ENCODE data around the gene CDNF. TPM values are rescaled to one million over a fixed set of nuclear protein-coding genes. Genes with fewer than 3 reads are reported as not detected.
A peak's percentile ranks its signal among the peaks of the same experiment; 100 is the strongest.

The CDNF gene
- polyA plus RNA-seq (2013, experiment 1 of 4), result 2.6 TPM
- 3.4 TPM for polyA plus RNA-seq (2013, experiment 2 of 4)
- polyA plus RNA-seq (2013, experiment 3 of 4), result 1.9 TPM
- polyA plus RNA-seq (2013, experiment 4 of 4), result 1.9 TPM

- WGBS, 2 experiments, result 0% methylated on average over 72 of the region's 72 CpGs
- H3K4me3 ChIP-seq (ENCODE audit: insufficient read depth, low read depth, low read length), result peak within 1 kb of the TSS; percentile 93
- H3K27ac ChIP-seq (ENCODE audit: insufficient read depth, low read depth, low read length, poor library complexity, severe bottlenecking), result peak within 1 kb of the TSS; percentile 94
- H3K27me3 ChIP-seq (ENCODE audit: control insufficient read depth, insufficient read depth, low read length, poor library complexity, severe bottlenecking), result no peaks in the 10 kb centered on the region
- peaks cover 10% of the 10 kb centered on the region for H3K4me1 ChIP-seq (ENCODE audit: control insufficient read depth, insufficient read depth, low read length)
- H3K36me3 ChIP-seq (ENCODE audit: control insufficient read depth, insufficient read depth, low read length), result peaks cover 13% of the 10 kb centered on the region
- no peaks in the 10 kb centered on the region for H3K9me3 ChIP-seq (ENCODE audit: control insufficient read depth, low read length)
These were observed at the start of gene CDNF, which contains the start of the genes HSPA14 and MSANTD7 for GRCh38 chr10:14837757-14838581. TSS of gene CDNF (minus strand) at chr10:14838037. CDS start at chr10:14837946, 91 bp downstream. TSS of gene HSPA14 (plus strand) at chr10:14838306. CDS start at chr10:14838403, 97 bp downstream. TSS of gene MSANTD7 (plus strand) at chr10:14838306. CDS start at chr10:14842285, 3,979 bp downstream.

DNA sequence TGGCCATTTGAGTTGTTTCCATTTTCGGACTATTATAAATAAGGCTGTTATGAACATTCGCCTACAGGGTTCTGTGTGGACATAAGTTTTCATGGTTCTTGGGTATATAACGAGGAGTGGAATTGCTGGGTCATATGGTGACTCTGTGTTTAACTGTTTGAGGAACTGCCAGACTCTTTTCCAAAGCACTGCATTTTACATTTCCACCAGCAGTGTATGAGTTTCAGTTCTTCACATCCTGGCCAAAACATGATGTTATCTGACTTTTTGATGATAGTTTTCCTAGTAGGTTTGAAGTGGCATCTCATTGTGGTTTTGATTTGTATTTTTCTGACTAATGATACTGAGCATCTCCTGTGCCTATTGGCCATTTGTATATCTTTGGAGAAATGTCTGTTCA lies 46.2 kb upstream of the CDNF start:
- H3K4me1 ChIP-seq (ENCODE audit: control insufficient read depth, insufficient read depth, low read length), result no peaks in the 10 kb centered on the region
- no peak overlapping the region for H3K27ac ChIP-seq (ENCODE audit: insufficient read depth, low read depth, low read length, poor library complexity, severe bottlenecking)
- H3K4me3 ChIP-seq (ENCODE audit: insufficient read depth, low read depth, low read length), result no peak overlapping the region
- no peaks in the 10 kb centered on the region for H3K9me3 ChIP-seq (ENCODE audit: control insufficient read depth, low read length)
- H3K27me3 ChIP-seq (ENCODE audit: control insufficient read depth, insufficient read depth, low read length, poor library complexity, severe bottlenecking), result no peaks in the 10 kb centered on the region
- WGBS, 2 experiments, result 84 to 100% methylated on average over 3 of the region's 3 CpGs
- no peaks in the 10 kb centered on the region for H3K36me3 ChIP-seq (ENCODE audit: control insufficient read depth, insufficient read depth, low read length)

GRCh38 chr10:14880229-14880628 lies 42.4 kb upstream of the CDNF start:
- 39 to 48% methylated on average over 6 to 7 of the region's 7 CpGs for WGBS, 2 experiments

GRCh38 chr10:14879928-14880193 lies 42.0 kb upstream of the CDNF start:
- WGBS, 2 experiments, result 0 to 3% methylated on average over 1 to 4 of the region's 5 CpGs
- no peaks in the 10 kb centered on the region for H3K36me3 ChIP-seq (ENCODE audit: control insufficient read depth, insufficient read depth, low read length)

More at GRCh38 chr10:14880229-14880628, 42.4 kb upstream of the CDNF start:
- Histone ChIP-seq H3K9me3 (ENCODE audit: control insufficient read depth, low read length) (no peaks in the 10 kb centered on the region), H3K4me1 (ENCODE audit: control insufficient read depth, insufficient read depth, low read length) (no peaks in the 10 kb centered on the region), H3K4me3 (ENCODE audit: insufficient read depth, low read depth, low read length) (peak overlapping the region; percentile 94), H3K27ac (ENCODE audit: insufficient read depth, low read depth, low read length, poor library complexity, severe bottlenecking) (no peak overlapping the region), H3K27me3 (ENCODE audit: control insufficient read depth, insufficient read depth, low read length, poor library complexity, severe bottlenecking) (no peaks in the 10 kb centered on the region), H3K36me3 (ENCODE audit: control insufficient read depth, insufficient read depth, low read length) (no peaks in the 10 kb centered on the region)

GRCh38 chr10:14879124-14879927 lies 41.5 kb upstream of the CDNF start:
- peak overlapping the region; percentile 94 for H3K4me3 ChIP-seq (ENCODE audit: insufficient read depth, low read depth, low read length)
- no peaks in the 10 kb centered on the region for H3K27me3 ChIP-seq (ENCODE audit: control insufficient read depth, insufficient read depth, low read length, poor library complexity, severe bottlenecking)
- peak overlapping the region; percentile 97 for H3K27ac ChIP-seq (ENCODE audit: insufficient read depth, low read depth, low read length, poor library complexity, severe bottlenecking)
- no peaks in the 10 kb centered on the region for H3K9me3 ChIP-seq (ENCODE audit: control insufficient read depth, low read length)
- H3K4me1 ChIP-seq (ENCODE audit: control insufficient read depth, insufficient read depth, low read length), result no peaks in the 10 kb centered on the region
- H3K36me3 ChIP-seq (ENCODE audit: control insufficient read depth, insufficient read depth, low read length), result no peaks in the 10 kb centered on the region
- WGBS, 2 experiments, result 0 to 1% methylated on average over 58 to 60 of the region's 60 CpGs

More at GRCh38 chr10:14879928-14880193, 42.0 kb upstream of the CDNF start:
- no peaks in the 10 kb centered on the region for H3K4me1 ChIP-seq (ENCODE audit: control insufficient read depth, insufficient read depth, low read length)
- peak overlapping the region; percentile 94 for H3K4me3 ChIP-seq (ENCODE audit: insufficient read depth, low read depth, low read length)
- H3K27me3 ChIP-seq (ENCODE audit: control insufficient read depth, insufficient read depth, low read length, poor library complexity, severe bottlenecking), result no peaks in the 10 kb centered on the region
- no peaks in the 10 kb centered on the region for H3K9me3 ChIP-seq (ENCODE audit: control insufficient read depth, low read length)
- H3K27ac ChIP-seq (ENCODE audit: insufficient read depth, low read depth, low read length, poor library complexity, severe bottlenecking), result no peak overlapping the region

GRCh38 chr10:14878266-14879123 lies 40.7 kb upstream of the CDNF start, which contains the start of gene SUV39H2:
TSS of gene SUV39H2 (plus strand) at chr10:14878866. CDS start at chr10:14878889, 23 bp downstream.
- peak within 1 kb of the TSS; percentile 94 for H3K4me3 ChIP-seq (ENCODE audit: insufficient read depth, low read depth, low read length)
- WGBS, 2 experiments, result 0% methylated on average over 102 of the region's 102 CpGs
- peak within 1 kb of the TSS; percentile 97 for H3K27ac ChIP-seq (ENCODE audit: insufficient read depth, low read depth, low read length, poor library complexity, severe bottlenecking)

GRCh38 chr10:14876764-14877163 lies 38.9 kb upstream of the CDNF start:
- Histone ChIP-seq H3K27ac (ENCODE audit: insufficient read depth, low read depth, low read length, poor library complexity, severe bottlenecking) (no peak overlapping the region), H3K36me3 (ENCODE audit: control insufficient read depth, insufficient read depth, low read length) (no peaks in the 10 kb centered on the region), H3K4me1 (ENCODE audit: control insufficient read depth, insufficient read depth, low read length) (no peaks in the 10 kb centered on the region), H3K27me3 (ENCODE audit: control insufficient read depth, insufficient read depth, low read length, poor library complexity, severe bottlenecking) (no peaks in the 10 kb centered on the region), H3K4me3 (ENCODE audit: insufficient read depth, low read depth, low read length) (no peak overlapping the region), H3K9me3 (ENCODE audit: control insufficient read depth, low read length) (no peaks in the 10 kb centered on the region)
- 93% methylated on average over 9 of the region's 9 CpGs for WGBS, 2 experiments

More at GRCh38 chr10:14878266-14879123, 40.7 kb upstream of the CDNF start, which contains the start of gene SUV39H2:
- H3K27me3 ChIP-seq (ENCODE audit: control insufficient read depth, insufficient read depth, low read length, poor library complexity, severe bottlenecking), result no peaks in the 10 kb centered on the region
- no peaks in the 10 kb centered on the region for H3K4me1 ChIP-seq (ENCODE audit: control insufficient read depth, insufficient read depth, low read length)
- H3K9me3 ChIP-seq (ENCODE audit: control insufficient read depth, low read length), result no peaks in the 10 kb centered on the region
- no peaks in the 10 kb centered on the region for H3K36me3 ChIP-seq (ENCODE audit: control insufficient read depth, insufficient read depth, low read length)

GRCh38 chr10:14875941-14876340 lies 38.1 kb upstream of the CDNF start:
- Histone ChIP-seq H3K27ac (ENCODE audit: insufficient read depth, low read depth, low read length, poor library complexity, severe bottlenecking) (no peak overlapping the region), H3K4me3 (ENCODE audit: insufficient read depth, low read depth, low read length) (no peak overlapping the region), H3K4me1 (ENCODE audit: control insufficient read depth, insufficient read depth, low read length) (no peaks in the 10 kb centered on the region), H3K27me3 (ENCODE audit: control insufficient read depth, insufficient read depth, low read length, poor library complexity, severe bottlenecking) (no peaks in the 10 kb centered on the region), H3K36me3 (ENCODE audit: control insufficient read depth, insufficient read depth, low read length) (no peaks in the 10 kb centered on the region), H3K9me3 (ENCODE audit: control insufficient read depth, low read length) (no peaks in the 10 kb centered on the region)
- 95 to 96% methylated on average over 12 of the region's 12 CpGs for WGBS, 2 experiments

- no peak overlapping the region for H3K27ac ChIP-seq (ENCODE audit: insufficient read depth, low read depth, low read length, poor library complexity, severe bottlenecking)
- H3K27me3 ChIP-seq (ENCODE audit: control insufficient read depth, insufficient read depth, low read length, poor library complexity, severe bottlenecking), result no peaks in the 10 kb centered on the region
- no peaks in the 10 kb centered on the region for H3K4me1 ChIP-seq (ENCODE audit: control insufficient read depth, insufficient read depth, low read length)
- H3K36me3 ChIP-seq (ENCODE audit: control insufficient read depth, insufficient read depth, low read length), result no peaks in the 10 kb centered on the region
- 95% methylated on average over 1 to 2 of the region's 2 CpGs for WGBS, 2 experiments
- H3K4me3 ChIP-seq (ENCODE audit: insufficient read depth, low read depth, low read length), result no peak overlapping the region
- no peaks in the 10 kb centered on the region for H3K9me3 ChIP-seq (ENCODE audit: control insufficient read depth, low read length)
These were observed 35.4 kb upstream of the CDNF start for GRCh38 chr10:14873090-14873760.
